GM10266 (cell line): Measurements from ENCODE around the gene PARP16.
"Not testable (repeated sequence)": the region's sequence is repeated elsewhere in the genome, so short reads cannot be mapped to it uniquely, and the experiment has no call there.

ENCODE experiments used
- DNase-seq: peaks from one replicate; pipeline ENCODE4 v3.0.0; 2012; ENCODE audit errors: extremely low spot score
- CTCF ChIP-seq: IDR thresholded peaks from 2 replicates; pipeline ENCODE4 v1.5.1; 2012; ENCODE audit warnings: mild to moderate bottlenecking, low read depth; ENCODE audit not compliant: control insufficient read depth, insufficient read depth; ENCODE audit errors: missing control alignments

The PARP16 gene

GRCh38 chr15:65246939-65247338, 39.7 kb downstream of the PARP16 start:
- DNase-seq: no peak
- no peak for TF ChIP-seq CTCF

GRCh38 chr15:65246026-65246714, 40.5 kb downstream of the PARP16 start:
- no peak for DNase-seq
- no peak for TF ChIP-seq CTCF

GRCh38 chr15:65245096-65245856, 41.4 kb downstream of the PARP16 start:
- no peak for DNase-seq
- no peak for TF ChIP-seq CTCF

- no peak for DNase-seq
- TF ChIP-seq CTCF: no peak
Measured at GRCh38 chr15:65244638-65245037, 42.0 kb downstream of the PARP16 start.

GRCh38 chr15:65236443-65236842, 50.2 kb downstream of the PARP16 start:
- not testable (repeated sequence) for DNase-seq

- DNase-seq: no peak
- TF ChIP-seq CTCF: no peak
Measured at GRCh38 chr15:65233696-65234095, 53.0 kb downstream of the PARP16 start.

GRCh38 chr15:65232520-65232919, 54.2 kb downstream of the PARP16 start:
- DNase-seq: no peak
- no peak for TF ChIP-seq CTCF

- no peak for TF ChIP-seq CTCF
Measured at GRCh38 chr15:65231306-65231705, 55.4 kb downstream of the PARP16 start.

GRCh38 chr15:65226901-65227300, 59.8 kb downstream of the PARP16 start:
- DNase-seq: not testable (repeated sequence)

More at GRCh38 chr15:65231306-65231705, 55.4 kb downstream of the PARP16 start:
- DNase-seq: no peak
